GM19372 (cell line): ENCODE measurements around the gene LARGE1.
"Not testable (repeated sequence)": the region's sequence is repeated elsewhere in the genome, so short reads cannot be mapped to it uniquely, and the experiment has no call there.

Experiments
- ATAC-seq: cut with Tn5 transposase; IDR thresholded peaks from one replicate; pipeline ENCODE4 v1.9.1; 2021; ENCODE audit warnings: mild to moderate bottlenecking, low read depth, moderate library complexity; ENCODE audit not compliant: unreplicated experiment

The LARGE1 gene

DNA sequence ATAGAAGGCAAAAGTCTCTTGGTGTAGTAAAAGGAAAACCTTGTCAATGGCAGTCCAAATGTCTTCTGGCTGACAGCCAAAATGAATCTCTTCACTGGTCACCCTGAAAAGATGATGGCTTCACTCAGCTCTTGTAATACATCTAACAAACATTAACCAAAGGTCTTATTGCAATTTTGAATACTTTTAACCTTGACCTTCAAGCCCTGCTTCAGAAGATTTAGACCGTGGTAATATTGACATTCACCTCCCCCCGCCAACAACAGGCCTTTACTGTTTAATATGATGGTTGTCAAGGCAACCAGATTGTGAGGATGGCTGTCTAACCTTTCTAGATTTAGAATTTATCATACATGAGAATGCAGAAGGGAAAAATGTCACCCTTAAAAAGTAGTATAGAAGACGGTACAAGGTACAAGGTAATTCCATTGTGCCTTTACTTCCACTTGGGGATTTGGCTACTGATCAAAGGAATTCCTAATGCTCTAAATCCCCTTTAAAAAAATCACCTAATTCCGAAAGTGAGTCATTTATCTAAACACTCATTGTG, 342.3 kb downstream of the LARGE1 start:
- ATAC-seq = no peak

DNA sequence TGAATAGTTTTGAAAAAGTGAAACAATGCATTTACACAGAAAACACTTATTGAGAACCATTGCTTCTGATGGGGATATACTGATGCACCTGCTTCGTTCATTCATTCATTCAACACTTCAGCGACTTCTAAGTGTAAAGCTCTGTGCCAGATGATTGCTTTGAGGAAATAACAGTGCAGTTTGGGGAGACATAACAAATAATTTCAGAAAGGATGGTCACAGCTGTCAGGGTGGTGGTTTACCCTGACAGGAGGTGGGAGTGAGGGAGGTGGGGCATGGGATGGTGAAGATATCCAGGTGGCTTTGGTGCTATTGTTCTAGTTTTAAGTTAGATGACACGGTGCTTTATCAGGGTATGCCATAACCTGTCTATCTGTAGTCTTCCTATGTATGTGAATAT, 344.1 kb downstream of the LARGE1 start:
- ATAC-seq = no peak

DNA sequence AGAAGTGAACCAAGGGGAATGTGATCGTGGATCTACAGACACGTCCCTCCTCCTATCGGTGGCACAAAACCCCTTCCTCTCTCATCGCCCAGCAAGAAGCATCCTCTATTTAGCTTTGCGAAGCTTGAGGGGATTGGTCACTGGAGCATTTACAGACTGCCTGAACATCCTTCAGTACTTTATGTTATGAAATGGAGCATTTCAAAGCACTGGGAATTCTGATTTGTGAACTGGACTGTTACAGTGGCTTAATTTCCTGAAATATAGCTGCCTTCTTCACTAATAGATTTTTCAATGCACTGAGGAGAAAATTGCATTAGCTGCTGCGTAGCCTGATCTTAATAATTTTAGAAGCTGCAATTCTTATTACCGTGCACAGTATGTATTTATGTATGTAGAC, 344.5 kb downstream of the LARGE1 start:
- no peak for ATAC-seq

DNA sequence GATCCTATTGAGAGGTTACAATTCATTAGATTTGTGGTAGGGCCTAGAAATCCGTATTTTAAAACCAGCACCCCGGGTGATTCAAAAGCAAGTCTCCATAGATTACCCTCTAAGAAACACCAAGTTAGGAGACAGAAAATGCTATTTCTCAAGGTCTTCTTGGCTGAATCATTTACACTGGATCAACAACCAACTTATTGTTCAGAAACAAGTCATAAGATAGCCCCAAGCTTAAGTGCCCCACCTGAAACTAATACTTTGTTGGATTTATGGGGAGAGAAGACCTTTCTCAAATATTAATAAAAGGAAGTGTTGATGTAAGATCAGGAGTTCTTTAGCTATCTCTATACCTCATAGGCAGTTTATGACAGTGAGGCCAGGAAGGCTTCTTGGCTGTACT, 345.2 kb downstream of the LARGE1 start:
- ATAC-seq = no peak

DNA sequence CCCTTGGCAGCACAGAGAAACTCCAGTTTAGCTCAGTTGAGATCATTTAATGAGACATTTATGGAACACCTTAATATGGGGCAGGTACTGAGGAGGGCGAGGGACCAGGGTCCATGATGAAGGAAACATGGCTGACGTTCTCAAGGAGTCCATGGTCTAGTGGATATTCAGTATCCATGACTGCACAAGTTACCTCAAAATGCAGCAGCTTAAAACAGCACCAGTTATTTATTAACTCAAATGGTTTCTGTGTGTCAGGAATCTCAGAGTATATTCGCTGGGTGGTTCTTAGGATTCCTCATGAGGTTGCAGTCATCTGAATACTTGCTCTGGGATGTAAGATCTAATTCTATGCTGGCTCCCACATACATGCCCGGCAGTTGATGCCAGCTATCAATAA, 346.8 kb downstream of the LARGE1 start:
- no peak for ATAC-seq

DNA sequence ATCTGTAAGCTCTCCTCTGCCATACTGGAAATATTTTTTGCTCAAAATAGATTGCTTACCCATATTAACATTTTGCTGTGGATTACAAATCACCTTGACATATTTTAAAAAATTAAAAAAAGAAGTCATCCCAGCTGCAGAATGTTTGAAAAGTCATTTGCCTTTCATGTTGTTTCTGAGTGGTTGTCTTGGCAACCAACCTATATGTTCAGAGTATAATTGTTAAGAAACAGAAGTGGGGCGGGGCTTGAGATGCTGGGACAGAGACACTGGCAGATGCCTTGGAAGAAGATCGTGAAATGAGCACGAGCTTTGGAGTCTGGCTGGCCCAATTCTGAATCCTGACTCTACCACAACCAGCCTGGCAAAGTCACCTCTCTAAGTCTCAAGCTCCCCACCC, 348.2 kb downstream of the LARGE1 start:
- no peak for ATAC-seq

DNA sequence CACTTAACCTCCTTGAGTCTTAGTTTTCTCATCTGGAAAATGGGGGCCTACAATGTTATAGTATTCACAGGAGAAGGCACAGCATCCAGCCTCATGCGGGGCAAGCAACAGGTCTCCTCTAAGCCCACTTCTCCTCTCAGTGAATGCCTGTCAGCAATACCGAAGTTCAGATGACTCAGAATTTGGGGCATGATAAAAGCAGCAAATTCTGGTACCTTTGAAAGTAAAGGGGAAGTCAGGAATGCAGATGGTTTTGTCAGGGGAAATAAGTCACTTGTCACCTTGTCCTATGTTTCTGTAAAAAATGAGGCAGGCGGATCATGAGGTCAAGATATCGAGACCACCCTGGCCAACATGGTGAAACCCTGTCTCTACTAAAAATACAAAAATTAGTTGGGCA, 350.2 kb downstream of the LARGE1 start:
- no peak for ATAC-seq

DNA sequence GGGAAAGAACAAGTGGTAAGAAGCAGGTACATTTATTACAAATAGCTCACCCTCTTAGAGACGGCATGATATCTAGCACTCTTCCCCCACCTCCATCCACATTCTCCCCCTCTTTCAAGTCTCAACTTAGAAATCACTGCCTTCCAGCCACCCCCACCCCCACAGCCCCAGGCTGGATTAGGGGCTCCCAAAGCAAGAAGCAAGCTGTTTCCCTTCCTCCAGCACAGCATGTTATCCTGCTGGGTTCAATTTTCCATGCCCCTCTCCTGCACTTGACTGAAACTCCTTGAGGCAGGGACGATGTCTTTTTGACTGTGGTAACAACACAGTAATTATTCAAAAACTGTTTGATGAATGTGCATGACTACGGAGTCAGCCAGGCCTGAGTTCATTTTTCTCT, 350.7 kb downstream of the LARGE1 start:
- ATAC-seq = no peak

DNA sequence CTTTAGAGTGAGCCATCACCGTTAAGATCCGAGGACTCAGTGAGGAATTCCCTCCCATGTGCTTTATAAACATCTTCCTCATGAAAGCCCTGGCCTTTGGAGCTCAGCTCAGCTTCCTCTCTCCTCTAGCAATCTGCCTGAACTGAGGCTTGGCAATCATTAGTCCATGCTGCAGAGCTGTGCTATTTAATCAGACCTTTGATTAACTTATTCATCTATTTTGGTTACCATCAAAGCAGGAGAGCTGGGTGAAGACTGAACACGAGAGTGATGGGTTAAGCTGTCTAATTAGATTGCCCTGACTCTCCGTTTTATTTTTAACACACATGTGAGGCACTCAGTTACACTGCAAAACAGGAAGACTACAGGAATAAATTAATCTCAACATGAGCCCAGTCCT, 351.3 kb downstream of the LARGE1 start:
- ATAC-seq = no peak

DNA sequence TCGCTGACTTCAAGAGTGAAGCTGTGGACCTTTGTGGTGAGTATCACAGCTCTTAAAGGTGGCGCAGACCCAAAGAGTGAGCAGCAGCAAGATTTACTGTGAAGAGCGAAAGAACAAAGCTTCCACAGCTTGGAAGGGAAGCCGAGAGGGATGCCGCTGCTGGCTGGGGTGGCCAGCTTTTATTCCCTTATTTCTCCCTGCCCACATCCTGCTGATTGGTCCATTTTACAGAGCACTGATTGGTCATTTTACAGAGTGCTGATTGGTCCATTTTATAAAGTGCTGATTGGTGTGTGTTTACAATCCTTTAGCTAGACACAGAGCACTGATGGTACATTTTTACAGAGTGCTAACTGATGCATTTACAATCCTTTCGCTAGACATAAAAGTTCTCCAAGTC, 353.8 kb downstream of the LARGE1 start:
- ATAC-seq = not testable (repeated sequence)

DNA sequence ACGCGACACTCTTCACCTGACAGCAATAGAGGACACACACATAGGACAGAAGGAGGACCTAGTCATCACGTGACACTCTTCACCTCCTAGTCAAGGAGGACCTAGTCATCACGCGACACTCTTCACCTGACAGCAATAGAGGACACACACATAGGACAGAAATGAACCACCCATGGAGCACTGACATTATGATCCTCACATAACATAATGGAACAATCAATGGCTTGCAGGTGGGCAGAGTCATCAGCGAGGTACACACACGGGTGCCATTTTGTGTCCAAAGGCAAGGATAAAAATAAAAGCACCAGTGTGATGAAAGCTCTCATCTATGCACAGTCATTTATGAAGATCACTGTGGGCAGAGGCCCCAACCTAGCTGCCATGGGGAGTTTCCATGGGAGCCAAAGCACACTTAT, 354.7 kb downstream of the LARGE1 start:
- ATAC-seq = no peak

DNA sequence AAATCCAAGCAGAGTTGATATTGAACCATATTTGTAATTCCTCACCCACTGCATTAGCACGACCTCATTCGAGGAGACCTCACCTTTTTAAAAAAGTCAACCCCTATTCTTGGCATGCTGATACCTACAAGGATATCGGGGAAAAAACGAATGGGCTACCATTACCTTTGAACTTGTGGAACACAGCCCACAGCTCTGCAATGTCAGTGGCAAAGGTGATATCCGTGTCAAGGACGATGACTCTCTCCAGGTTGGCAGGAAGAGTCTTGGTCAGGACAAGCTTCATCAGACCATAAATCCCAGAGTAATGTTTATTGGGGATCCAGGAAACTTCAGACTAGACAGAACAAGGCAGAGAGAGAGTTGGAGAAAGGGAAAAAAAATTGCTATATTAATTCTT, 355.6 kb downstream of the LARGE1 start:
- ATAC-seq = no peak

DNA sequence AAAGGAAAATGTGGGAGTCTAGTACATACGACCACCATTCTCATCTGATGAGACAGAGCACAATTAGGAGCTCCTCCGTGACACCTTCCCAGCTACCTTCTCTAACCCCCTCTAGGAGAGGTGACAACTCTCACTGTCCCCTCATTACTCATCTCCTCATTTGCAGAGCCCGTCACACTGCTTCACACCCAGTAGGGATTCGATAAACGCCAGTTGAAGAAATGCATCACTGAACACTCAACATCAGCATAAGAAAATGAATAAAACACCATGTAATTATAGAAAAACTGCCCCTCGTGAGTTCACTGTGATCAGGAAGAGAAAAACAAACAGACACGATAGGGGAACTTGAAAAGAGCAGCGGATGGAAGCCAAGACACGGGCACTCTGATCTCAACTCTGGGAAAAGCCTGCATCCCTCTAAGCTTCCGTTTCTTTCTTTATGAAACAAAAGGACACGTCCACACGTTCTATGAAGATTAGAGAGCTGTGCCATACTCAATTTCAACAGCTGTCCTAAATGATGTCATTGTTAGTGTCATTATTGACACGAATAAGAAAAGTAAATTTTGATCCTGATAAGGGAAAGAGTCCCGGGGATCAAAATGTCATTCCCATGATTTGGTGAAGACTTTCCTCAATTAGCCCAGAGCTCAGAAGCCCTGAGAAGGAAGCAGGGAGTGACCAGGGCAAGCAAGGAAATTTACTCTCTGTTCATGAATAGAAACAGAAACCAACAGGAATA, 356.9 kb downstream of the LARGE1 start:
- no peak for ATAC-seq

DNA sequence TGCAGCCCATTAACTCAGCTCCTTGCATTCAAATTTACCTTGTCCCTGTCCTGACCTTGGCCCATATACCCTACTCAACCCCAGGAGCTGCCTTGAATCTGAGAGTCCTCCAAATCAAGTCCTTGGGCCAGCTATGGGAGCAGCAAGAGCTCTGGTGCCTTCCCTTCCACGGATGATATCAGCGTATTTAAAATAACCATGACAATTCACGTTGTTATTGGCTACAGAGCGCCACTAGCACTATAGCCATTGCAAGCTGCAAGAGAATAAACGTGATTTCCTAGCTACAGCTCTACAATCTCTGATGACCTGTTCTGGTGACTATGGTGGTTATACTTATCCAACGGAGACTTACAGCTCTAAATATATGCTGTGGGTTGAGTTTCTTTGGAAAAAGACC, 357.8 kb downstream of the LARGE1 start:
- ATAC-seq = no peak

DNA sequence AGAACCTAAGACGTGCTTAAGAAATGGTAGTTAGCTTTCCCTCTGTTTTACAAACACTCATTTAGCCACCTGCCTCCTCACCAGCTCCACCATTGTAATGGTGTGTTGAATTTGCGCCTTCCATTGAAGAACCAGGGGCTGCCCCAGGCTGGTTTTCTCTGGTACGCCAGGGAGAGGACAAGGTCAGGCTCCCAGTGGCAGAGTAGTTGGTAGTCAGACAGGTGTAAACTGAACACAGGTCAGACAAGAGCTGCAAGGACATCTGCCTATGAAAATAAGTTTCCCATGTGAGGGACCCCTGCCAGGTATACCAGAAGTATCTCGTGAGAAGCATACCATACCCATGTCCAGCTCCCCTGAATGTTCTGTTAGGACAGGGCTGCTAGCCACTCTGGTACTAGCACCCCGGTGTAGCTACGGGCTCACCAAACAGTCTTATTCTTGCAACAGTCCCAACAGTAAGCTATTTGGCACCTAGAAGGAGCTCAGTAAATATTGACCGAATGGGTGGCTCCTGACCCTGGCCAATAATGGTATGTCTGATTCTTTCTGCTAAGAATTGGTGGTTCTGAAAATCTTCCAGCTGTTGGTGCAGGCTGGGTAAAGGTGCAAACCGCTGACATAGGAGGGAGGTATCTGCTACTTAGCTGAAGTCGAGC, 359.0 kb downstream of the LARGE1 start:
- ATAC-seq = no peak

DNA sequence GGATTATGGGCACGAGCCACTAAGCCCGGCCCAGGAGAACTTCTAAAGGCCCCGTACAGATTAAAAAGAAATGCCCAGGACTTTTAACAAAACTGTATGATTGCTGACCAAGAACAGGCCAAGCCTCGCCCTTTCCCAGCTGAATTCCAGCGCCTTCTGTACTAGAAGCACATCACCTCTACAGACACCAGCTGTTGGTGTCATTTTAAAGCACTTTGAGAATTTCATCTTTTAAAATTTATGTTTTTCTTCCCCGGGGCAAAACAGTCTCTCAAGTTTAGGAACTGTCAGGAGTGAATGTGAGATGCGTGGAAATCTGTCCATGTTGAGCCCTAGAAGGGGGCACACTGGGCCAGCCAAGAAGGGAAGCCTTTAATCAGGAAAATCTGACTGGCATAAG, 362.4 kb downstream of the LARGE1 start:
- ATAC-seq = no peak

DNA sequence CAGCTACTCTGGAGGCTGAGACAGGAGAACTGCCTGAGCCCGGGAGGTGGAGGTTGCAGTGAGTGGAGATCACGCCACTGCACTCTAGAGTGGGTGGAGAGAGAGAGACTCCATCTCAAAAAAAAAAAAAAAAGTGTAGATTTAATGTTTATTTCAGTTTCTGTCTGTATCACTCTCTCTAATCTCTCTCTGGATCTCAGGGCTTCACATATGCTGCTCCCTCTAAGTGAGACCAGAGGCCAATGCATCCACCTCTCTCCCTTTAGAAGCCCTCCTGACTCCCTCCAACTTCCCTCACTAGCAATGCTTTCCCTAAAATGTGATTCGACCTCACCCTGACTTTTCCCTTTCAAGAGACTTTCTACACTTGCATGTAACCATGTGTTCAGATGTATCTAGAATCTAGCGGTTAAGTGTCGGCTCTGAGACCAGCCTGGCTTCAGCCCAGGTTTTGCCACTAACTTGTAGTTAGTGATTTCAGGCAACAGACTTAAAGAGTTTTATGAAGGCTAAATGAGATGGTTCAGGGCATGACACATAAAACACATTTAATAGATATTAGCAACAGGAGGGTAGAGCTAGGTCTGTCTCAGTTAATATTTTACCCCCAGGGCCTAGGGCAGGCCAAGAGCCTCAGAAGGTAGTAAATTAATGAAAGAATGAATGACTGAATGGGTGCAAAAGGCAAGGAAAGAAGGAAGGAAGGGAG, 364.3 kb downstream of the LARGE1 start:
- ATAC-seq = no peak

DNA sequence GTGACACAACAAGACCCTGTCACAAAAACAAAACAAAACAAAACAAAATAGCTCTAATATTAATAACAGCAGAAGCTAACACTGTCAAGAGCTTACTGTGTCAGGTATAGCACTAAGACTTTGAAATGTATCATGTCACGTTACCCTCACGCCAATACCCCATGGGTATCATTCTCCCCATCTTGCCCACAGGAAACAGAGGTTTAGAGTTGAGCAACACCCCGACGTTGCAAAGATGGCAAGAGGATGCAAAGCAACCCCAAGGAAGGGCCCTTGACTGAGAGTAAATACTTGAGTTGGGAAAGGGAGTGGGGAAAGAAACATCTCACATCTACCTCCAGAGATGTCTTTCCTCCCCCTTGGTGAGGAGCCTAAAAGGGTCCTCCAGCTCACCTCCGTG, 366.8 kb downstream of the LARGE1 start:
- no peak for ATAC-seq

DNA sequence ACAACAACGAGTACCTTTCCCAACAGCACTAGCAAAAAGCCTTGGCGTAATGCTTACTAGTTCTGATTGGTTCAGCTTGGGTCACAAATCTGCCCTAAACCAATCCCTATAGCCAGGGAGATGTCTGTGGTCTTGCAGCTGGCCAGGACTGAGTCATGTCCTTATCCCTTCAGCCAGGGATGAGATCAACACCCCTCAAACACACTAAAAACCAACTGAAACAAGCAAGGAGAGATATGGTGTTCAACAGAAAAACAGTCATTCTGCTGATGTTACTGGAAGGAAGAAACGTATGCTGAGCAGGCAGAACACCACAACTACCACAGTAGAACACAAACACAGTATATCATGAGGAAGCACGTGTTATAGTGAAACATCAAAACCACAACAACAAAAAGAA, 375.6 kb downstream of the LARGE1 start:
- ATAC-seq = no peak

DNA sequence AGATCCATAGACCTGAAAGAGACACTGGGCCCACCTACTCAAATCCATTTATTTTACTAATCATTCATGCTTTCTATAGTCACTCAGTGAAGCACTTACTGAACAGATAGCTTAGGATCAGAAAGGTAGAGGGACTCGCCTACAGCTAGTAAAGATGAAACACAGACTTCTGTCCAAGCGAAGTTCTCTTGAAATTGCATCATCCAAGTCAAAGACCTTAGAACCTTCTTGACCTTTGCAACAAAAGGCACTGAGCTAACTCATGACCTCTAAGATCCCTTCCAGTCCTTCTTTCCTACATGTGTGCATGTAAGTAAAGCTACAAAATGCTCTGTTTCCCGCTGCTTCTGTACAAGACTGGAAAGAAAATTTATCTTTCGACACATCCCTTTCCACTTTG, 377.6 kb downstream of the LARGE1 start:
- ATAC-seq = no peak

DNA sequence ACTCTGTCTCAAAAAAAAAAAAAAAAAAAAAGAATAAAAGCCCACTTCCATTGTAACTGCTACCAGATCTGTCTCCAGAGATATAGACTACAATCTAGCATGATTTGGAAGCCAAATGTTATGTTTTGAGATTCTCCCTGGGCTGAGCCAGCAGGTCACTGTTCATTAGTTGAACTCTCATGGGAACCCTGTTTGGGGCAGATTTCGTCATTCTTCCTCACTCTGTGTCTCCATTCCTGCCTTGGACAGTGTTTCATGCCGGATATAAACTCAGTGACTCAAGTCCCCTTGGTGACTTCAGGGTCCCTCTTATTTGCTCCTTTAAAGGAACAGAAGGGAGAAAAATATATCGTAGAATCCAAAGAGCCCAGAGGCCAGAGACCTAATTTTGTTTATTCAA, 378.1 kb downstream of the LARGE1 start:
- ATAC-seq = no peak
